Upper lobe of left lung (tissue), 4 donors: Measurements from ENCODE around the gene ZC3H7A.

Source experiments
- POLR2A ChIP-seq, 4 donors: fragments of 450-650 bp; IDR thresholded peaks; one replicate each; pipeline ENCODE4 v1.5.1; 2016 to 2017; ENCODE audit warnings: antibody characterized with exemption in 4 of 4, mild to moderate bottlenecking in 2 of 4
- TF ChIP-seq, protein P1 (sequence below), 6 experiments: fragments of 450-650 bp in 4 of 6; fragments of 200-600 bp in 2 of 6; sonication (generic) in 2 of 6; IDR thresholded peaks; one replicate each; pipeline ENCODE4 v1.5.1; 2016 to 2019; ENCODE audit warnings: antibody characterized with exemption in 6 of 6

DNA sequence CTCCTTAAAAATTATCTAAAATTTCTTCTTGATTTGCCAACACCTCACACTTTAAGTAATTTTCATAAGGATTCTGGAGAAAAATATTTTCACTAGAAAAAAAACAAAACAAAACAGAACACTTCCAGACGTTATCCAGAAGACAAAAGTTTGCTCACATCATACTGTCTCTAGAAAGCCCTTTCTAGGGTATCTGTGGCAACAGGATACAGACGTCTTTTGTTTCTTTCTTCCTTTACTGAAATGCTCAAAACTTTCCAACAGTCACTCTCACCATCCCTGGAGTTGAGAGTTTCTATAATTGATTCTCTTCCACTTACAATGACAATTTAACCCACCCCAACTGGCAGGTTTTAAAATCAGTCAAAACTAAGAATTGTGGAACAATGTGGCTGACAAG is 2.6 kb downstream of the ZC3H7A start:
- TF ChIP-seq, protein P1, sequence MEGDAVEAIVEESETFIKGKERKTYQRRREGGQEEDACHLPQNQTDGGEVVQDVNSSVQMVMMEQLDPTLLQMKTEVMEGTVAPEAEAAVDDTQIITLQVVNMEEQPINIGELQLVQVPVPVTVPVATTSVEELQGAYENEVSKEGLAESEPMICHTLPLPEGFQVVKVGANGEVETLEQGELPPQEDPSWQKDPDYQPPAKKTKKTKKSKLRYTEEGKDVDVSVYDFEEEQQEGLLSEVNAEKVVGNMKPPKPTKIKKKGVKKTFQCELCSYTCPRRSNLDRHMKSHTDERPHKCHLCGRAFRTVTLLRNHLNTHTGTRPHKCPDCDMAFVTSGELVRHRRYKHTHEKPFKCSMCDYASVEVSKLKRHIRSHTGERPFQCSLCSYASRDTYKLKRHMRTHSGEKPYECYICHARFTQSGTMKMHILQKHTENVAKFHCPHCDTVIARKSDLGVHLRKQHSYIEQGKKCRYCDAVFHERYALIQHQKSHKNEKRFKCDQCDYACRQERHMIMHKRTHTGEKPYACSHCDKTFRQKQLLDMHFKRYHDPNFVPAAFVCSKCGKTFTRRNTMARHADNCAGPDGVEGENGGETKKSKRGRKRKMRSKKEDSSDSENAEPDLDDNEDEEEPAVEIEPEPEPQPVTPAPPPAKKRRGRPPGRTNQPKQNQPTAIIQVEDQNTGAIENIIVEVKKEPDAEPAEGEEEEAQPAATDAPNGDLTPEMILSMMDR (IDR thresholded peaks at IDR 0.05), result no peak
- no peak for TF ChIP-seq POLR2A (IDR thresholded peaks at IDR 0.05)
